Melanocyte of skin (primary cell): Measurements from ENCODE around the gene SPHK2. TPM values are rescaled to one million over a fixed set of nuclear protein-coding genes. Genes with fewer than 3 reads are reported as not detected.

Experiments used
- total RNA-seq, 2 donors: library from RNA; depleted of rRNA; stranded (reverse); fragments of >200 nt; gene quantifications; 2 replicates each; pipeline ENCODE4 v1.2.3, GENCODE V29; 2012

Gene SPHK2
- 10 to 100 TPM; 12.7 to 15.1 TPM for total RNA-seq

GRCh38 chr19:48618916-48619691 is at the start of gene SPHK2, which contains the start of gene RPL18:
SPHK2 (plus strand) TSS chr19:48619506; CDS start chr19:48620515, 1,009 bp downstream.
RPL18 (minus strand) TSS chr19:48619178; CDS start chr19:48619143, 35 bp downstream.

GRCh38 chr19:48606463-48607358 is 12.6 kb upstream of the SPHK2 start, which contains the start of gene SPACA4:
SPACA4 (plus strand) TSS chr19:48606742; CDS start chr19:48606979, 237 bp downstream.

GRCh38 chr19:48614436-48615230 is 4.7 kb upstream of the SPHK2 start, which contains the start of gene FAM83E:
FAM83E (minus strand) TSS chr19:48615076; CDS start chr19:48613372, 1,704 bp downstream.

GRCh38 chr19:48636859-48637448 is 17.6 kb downstream of the SPHK2 start, which contains the start of gene DBP:
DBP (minus strand) TSS chr19:48637379; CDS start chr19:48636994, 385 bp downstream.

GRCh38 chr19:48646001-48646721 is 26.9 kb downstream of the SPHK2 start, which contains the start of gene CA11:
CA11 (minus strand) TSS chr19:48646187; CDS start chr19:48645632, 555 bp downstream.

GRCh38 chr19:48672994-48673393 is 53.7 kb downstream of the SPHK2 start, which contains the start of gene NTN5:
NTN5 (minus strand) TSS chr19:48673017; CDS start chr19:48670986, 2,031 bp downstream.

Other genes with a start within 250 kb of the SPHK2 start
- gene KDELR1, start 228.0 kb upstream of the SPHK2 start, total RNA-seq, result 10 to 100 TPM; 41.3 to 54.6 TPM
- 1 to 10 TPM in 1 of 2 donors, under 1 TPM in 1; 0.67 to 1.0 TPM for gene GRIN2D, start 225.8 kb upstream of the SPHK2 start, total RNA-seq
- gene GRWD1, start 173.5 kb upstream of the SPHK2 start, total RNA-seq, result 10 to 100 TPM; 37.5 to 54.6 TPM
- under 1 TPM; 0.33 to 0.34 TPM for gene KCNJ14, start 163.9 kb upstream of the SPHK2 start, total RNA-seq
- 10 to 100 TPM; 33.3 to 34.1 TPM for gene CYTH2, start 150.1 kb upstream of the SPHK2 start, total RNA-seq
- gene LMTK3, start 107.7 kb upstream of the SPHK2 start, total RNA-seq, result under 1 TPM in 1 of 2 donors, not detected in 1; under 0.01 TPM
- under 1 TPM in 1 of 2 donors, not detected in 1; 0.33 TPM for gene SULT2B1, start 67.3 kb upstream of the SPHK2 start, total RNA-seq
- gene SPACA4, start 12.8 kb upstream of the SPHK2 start, total RNA-seq, result not detected
- under 1 TPM in 1 of 2 donors, not detected in 1; under 0.01 TPM for gene FAM83E, start 4.4 kb upstream of the SPHK2 start, total RNA-seq
- 1,000 to 10,000 TPM in 1 of 2 donors, 100 to 1,000 TPM in 1; 840 to 1,494 TPM for gene RPL18, start 328 bp upstream of the SPHK2 start, total RNA-seq
- 10 to 100 TPM in 1 of 2 donors, 1 to 10 TPM in 1; 9.3 to 13.1 TPM for gene DBP, start 17.9 kb downstream of the SPHK2 start, total RNA-seq
- gene CA11, start 26.7 kb downstream of the SPHK2 start, total RNA-seq, result 1 to 10 TPM in 1 of 2 donors, under 1 TPM in 1; 0.67 to 1.4 TPM
- gene NTN5, start 53.5 kb downstream of the SPHK2 start, total RNA-seq, result under 1 TPM; under 0.01 to 0.69 TPM
- gene FUT2, start 76.5 kb downstream of the SPHK2 start, total RNA-seq, result under 1 TPM in 1 of 2 donors, not detected in 1; under 0.01 TPM
- gene MAMSTR, start 100.2 kb downstream of the SPHK2 start, total RNA-seq, result 1 to 10 TPM in 1 of 2 donors, under 1 TPM in 1; 0.33 to 1.0 TPM
- gene RASIP1, start 121.1 kb downstream of the SPHK2 start, total RNA-seq, result 10 to 100 TPM in 1 of 2 donors, 1 to 10 TPM in 1; 3.0 to 26.8 TPM
- under 1 TPM; 0.33 to 0.34 TPM for gene IZUMO1, start 127.4 kb downstream of the SPHK2 start, total RNA-seq
- 1 to 10 TPM in 1 of 2 donors, under 1 TPM in 1; 0.34 to 1.7 TPM for gene FUT1, start 133.1 kb downstream of the SPHK2 start, total RNA-seq
- not detected for gene FGF21, start 136.0 kb downstream of the SPHK2 start, total RNA-seq
- gene BCAT2, start 191.5 kb downstream of the SPHK2 start, total RNA-seq, result 10 to 100 TPM; 11.7 to 29.0 TPM
- gene HSD17B14, start 217.0 kb downstream of the SPHK2 start, total RNA-seq, result 1 to 10 TPM; 4.1 to 4.7 TPM
- gene PLEKHA4, start 249.1 kb downstream of the SPHK2 start, total RNA-seq, result 10 to 100 TPM; 26.6 to 34.1 TPM